ENCODE results near the gene QRICH2. TPM values are rescaled to one million over a fixed set of nuclear protein-coding genes. Genes with fewer than 3 reads are reported as not detected.
A peak's percentile ranks its signal among the peaks of the same experiment; 100 is the strongest.

The QRICH2 gene
- total RNA-seq, 4 donors from 2014 or later: 1.2 to 10.7 (median 3.1) TPM

- peak overlapping the region; percentile 64 to 98 (median 81) for H3K27ac ChIP-seq
- H3K36me3 ChIP-seq: peaks cover 0 to 21% (median 0%) of the 10 kb centered on the region in 3 donors
- no peak for TF ChIP-seq POLR2A (IDR thresholded peaks at IDR 0.05)
- no peak for TF ChIP-seq CTCF (IDR thresholded peaks at IDR 0.05)
- peak overlapping the region; percentile 28 to 49 (median 43) for H3K4me3 ChIP-seq
- H3K4me1 ChIP-seq: peaks cover 7 to 56% (median 47%) of the 10 kb centered on the region in 4 donors
- H3K27me3 ChIP-seq: no peaks in the 10 kb centered on the region
- no peaks in the 10 kb centered on the region for H3K9me3 ChIP-seq
- DNase-seq: peak in 2 of 3 donors; percentile 69 to 79
These were observed 35.3 kb downstream of the QRICH2 start for GRCh38 chr17:76272541-76273444.

- TF ChIP-seq POLR2A (IDR thresholded peaks at IDR 0.05) (no peak), CTCF (IDR thresholded peaks at IDR 0.05) (peak in 2 of 6 experiments; percentile 7 to 11)
- no peaks in the 10 kb centered on the region for H3K9me3 ChIP-seq
- H3K27ac ChIP-seq: peak overlapping the region; percentile 64 to 98 (median 81)
- peak overlapping the region; percentile 28 to 49 (median 43) for H3K4me3 ChIP-seq
- peaks cover 0 to 21% (median 0%) of the 10 kb centered on the region in 3 donors for H3K36me3 ChIP-seq
- DNase-seq: peak in 2 of 3 donors; percentile 82 to 86
- H3K27me3 ChIP-seq: no peaks in the 10 kb centered on the region
- peaks cover 8 to 63% (median 55%) of the 10 kb centered on the region in 4 donors for H3K4me1 ChIP-seq
These were observed 36.2 kb downstream of the QRICH2 start for GRCh38 chr17:76271669-76272540.

GRCh38 chr17:76270770-76271668 lies 37.1 kb downstream of the QRICH2 start:
- H3K9me3 ChIP-seq: no peaks in the 10 kb centered on the region
- H3K4me3 ChIP-seq: peak overlapping the region in 3 of 4 donors; percentile 28 to 49 (median 40)
- peaks cover 8 to 66% (median 59%) of the 10 kb centered on the region in 4 donors for H3K4me1 ChIP-seq
- peaks cover 0 to 21% (median 0%) of the 10 kb centered on the region in 3 donors for H3K36me3 ChIP-seq
- DNase-seq: peak in 2 of 3 donors; percentile 41 to 78
- TF ChIP-seq POLR2A (IDR thresholded peaks at IDR 0.05) (peak in 1 of 2 donors; percentile 42), CTCF (IDR thresholded peaks at IDR 0.05) (no peak)
- H3K27me3 ChIP-seq: no peaks in the 10 kb centered on the region
- H3K27ac ChIP-seq: peak overlapping the region; percentile 64 to 98 (median 81)

- H3K36me3 ChIP-seq: peaks cover 0 to 21% (median 0%) of the 10 kb centered on the region in 3 donors
- peaks cover 8 to 66% (median 59%) of the 10 kb centered on the region in 4 donors for H3K4me1 ChIP-seq
- H3K27ac ChIP-seq: peak overlapping the region; percentile 20 to 98 (median 70)
- peak in 1 of 3 donors; percentile 36 for DNase-seq
- peak overlapping the region in 2 of 4 donors; percentile 2 to 4 for H3K4me3 ChIP-seq
- no peaks in the 10 kb centered on the region for H3K9me3 ChIP-seq
- no peak for TF ChIP-seq CTCF (IDR thresholded peaks at IDR 0.05)
- H3K27me3 ChIP-seq: no peaks in the 10 kb centered on the region
These were observed 37.9 kb downstream of the QRICH2 start for GRCh38 chr17:76270127-76270592.

All from Peyer's patch (tissue), 4 donors.